GM12873 (cell line): ENCODE measurements around the gene ANKRD31.

Source experiments
- TF ChIP-seq, protein P1 (sequence below): IDR thresholded peaks from 2 replicates; pipeline ENCODE4 v1.5.1; 2012; ENCODE audit warnings: low read depth, mild to moderate bottlenecking, moderate library complexity, low read length, control low read depth; ENCODE audit not compliant: insufficient read depth; ENCODE audit errors: missing control alignments

ANKRD31 gene

DNA sequence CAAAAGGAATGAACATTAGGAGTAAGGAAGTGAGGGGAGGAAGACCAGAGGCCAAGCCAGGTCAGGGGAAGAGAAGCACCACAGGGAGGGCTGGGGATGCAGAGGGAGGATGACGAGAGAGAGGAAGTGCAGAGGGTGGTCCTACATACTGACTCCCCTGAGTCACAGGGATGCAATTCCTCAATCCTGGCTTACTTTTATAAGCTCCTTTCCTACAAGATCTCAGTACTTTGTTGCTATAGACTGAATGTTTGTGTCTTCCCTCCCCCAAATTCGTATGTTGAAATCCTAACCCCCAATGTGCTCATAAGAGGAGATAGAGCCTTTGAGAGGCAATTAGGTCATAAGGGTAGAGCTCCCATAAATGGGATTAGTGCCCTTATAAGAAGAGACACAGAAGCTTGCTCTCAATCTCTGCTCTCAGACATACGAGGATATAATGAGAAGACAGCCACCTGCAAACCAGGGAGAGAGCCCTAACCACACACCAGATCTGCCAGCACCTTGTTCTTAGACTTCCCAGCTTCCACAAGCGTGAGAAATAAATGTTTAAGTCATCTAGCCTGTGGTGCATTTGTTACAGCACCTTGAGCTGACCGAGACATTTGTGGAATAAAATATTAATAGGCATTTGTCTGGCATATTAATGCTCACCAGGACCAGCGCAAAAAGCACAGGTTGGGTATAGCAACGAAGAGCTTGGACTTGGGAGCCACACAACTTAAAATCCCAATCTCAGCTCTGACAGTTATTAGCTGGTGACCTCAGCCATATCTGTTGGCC is 217.7 kb downstream of the ANKRD31 start:
- TF ChIP-seq, protein P1, sequence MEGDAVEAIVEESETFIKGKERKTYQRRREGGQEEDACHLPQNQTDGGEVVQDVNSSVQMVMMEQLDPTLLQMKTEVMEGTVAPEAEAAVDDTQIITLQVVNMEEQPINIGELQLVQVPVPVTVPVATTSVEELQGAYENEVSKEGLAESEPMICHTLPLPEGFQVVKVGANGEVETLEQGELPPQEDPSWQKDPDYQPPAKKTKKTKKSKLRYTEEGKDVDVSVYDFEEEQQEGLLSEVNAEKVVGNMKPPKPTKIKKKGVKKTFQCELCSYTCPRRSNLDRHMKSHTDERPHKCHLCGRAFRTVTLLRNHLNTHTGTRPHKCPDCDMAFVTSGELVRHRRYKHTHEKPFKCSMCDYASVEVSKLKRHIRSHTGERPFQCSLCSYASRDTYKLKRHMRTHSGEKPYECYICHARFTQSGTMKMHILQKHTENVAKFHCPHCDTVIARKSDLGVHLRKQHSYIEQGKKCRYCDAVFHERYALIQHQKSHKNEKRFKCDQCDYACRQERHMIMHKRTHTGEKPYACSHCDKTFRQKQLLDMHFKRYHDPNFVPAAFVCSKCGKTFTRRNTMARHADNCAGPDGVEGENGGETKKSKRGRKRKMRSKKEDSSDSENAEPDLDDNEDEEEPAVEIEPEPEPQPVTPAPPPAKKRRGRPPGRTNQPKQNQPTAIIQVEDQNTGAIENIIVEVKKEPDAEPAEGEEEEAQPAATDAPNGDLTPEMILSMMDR = no peak
